Lung (tissue), 12 donors: ENCODE data around the gene HYKK. TPM values are rescaled to one million over a fixed set of nuclear protein-coding genes. Genes with fewer than 3 reads are reported as not detected.
"Not testable (repeated sequence)": the region's sequence is repeated elsewhere in the genome, so short reads cannot be mapped to it uniquely, and the experiment has no call there.

ENCODE experiments used
- ATAC-seq: fragments of 200-7000 bp; cut with Tn5 transposase; one replicate; pipeline ENCODE4 v1.9.1; 2020; ENCODE audit warnings: moderate number of reproducible peaks; ENCODE audit not compliant: insufficient read depth, low FRiP score
- DNase-seq, 3 donors: peaks; one replicate each; pipeline ENCODE4 v3.0.0-alpha.2; 2013 to 2017
- H3K27ac ChIP-seq, 2 donors: one replicate each; pipeline ENCODE4 v1.5.1; 2013; ENCODE audit warnings: mild to moderate bottlenecking in 2 of 2, moderate library complexity in 2 of 2, control low read depth in 1 of 2, inconsistent platforms in 1 of 2, low read depth in 1 of 2, low read length in 1 of 2
- H3K27me3 ChIP-seq, 3 donors: one replicate each; pipeline ENCODE4 v1.5.1; 2013; ENCODE audit warnings: low read length in 2 of 3; ENCODE audit not compliant: control insufficient read depth in 3 of 3, insufficient read depth in 3 of 3
- H3K36me3 ChIP-seq, 4 donors: one replicate each; pipeline ENCODE4 v1.5.1; 2013; ENCODE audit warnings: low read length in 4 of 4, mild to moderate bottlenecking in 1 of 4, moderate library complexity in 1 of 4; ENCODE audit not compliant: control insufficient read depth in 4 of 4, insufficient read depth in 4 of 4
- H3K4me1 ChIP-seq, 5 donors: one replicate each; pipeline ENCODE4 v1.5.1; 2013; ENCODE audit warnings: low read length in 5 of 5, mild to moderate bottlenecking in 2 of 5, moderate library complexity in 1 of 5; ENCODE audit not compliant: control insufficient read depth in 5 of 5, insufficient read depth in 5 of 5
- H3K4me3 ChIP-seq: one replicate; pipeline ENCODE4 v1.5.1; 2013; ENCODE audit warnings: mild to moderate bottlenecking, control low read depth, moderate library complexity
- H3K9ac ChIP-seq, 2 donors: one replicate each; pipeline ENCODE4 v1.5.1; 2013; ENCODE audit warnings: low read length in 2 of 2, control low read depth in 1 of 2; ENCODE audit not compliant: insufficient read depth in 1 of 2
- H3K9me3 ChIP-seq, 4 donors: one replicate each; pipeline ENCODE4 v1.5.1; 2013; ENCODE audit warnings: low read length in 3 of 4, mild to moderate bottlenecking in 1 of 4, moderate library complexity in 1 of 4; ENCODE audit not compliant: control insufficient read depth in 4 of 4, insufficient read depth in 3 of 4
- CTCF ChIP-seq: IDR thresholded peaks from 2 replicates; pipeline ENCODE4 v1.5.1; 2012; ENCODE audit warnings: mild to moderate bottlenecking; ENCODE audit errors: control extremely low read depth, extremely low read depth
- WGBS, 2 donors: extraction: QIAGEN DNeasy Blood & Tissue Kit; methylation state at CpG; one replicate each; pipeline ENCODE4 v1.1.7; 2013; 5-methylcytosine and 5-hydroxymethylcytosine counted together
- polyA plus RNA-seq, 2 donors: library from polyadenylated mRNA; stranded (reverse); fragments of 200-250 nt; gene quantifications; one replicate each; pipeline ENCODE4 v1.2.1, GENCODE V29; 2013
- total RNA-seq, 2 donors: library from RNA; depleted of rRNA in 1 of 2; stranded (reverse); fragments of >200 nt in 1 of 2; gene quantifications; one replicate each; pipeline ENCODE4 v1.2.1, GENCODE V29; 2014 to 2021
- donor health status: control.
- donor health status: control.
- donor health status: Bipolar disorder and iron deficiency.
- donor health status: healthy.
- donor health status: DM: yes; HTN: yes; CAD: no.

HYKK gene
- total and polyA plus RNA-seq, 4 donors: 1.6 to 5.7 (median 4.9) TPM

- no peaks in the 10 kb centered on the region for H3K27me3 ChIP-seq
- H3K36me3 ChIP-seq: peaks cover 0 to 9% (median 7%) of the 10 kb centered on the region in 4 donors
- 80 to 92% methylated on average over 1 of the region's 1 CpG for WGBS, 2 donors
- peaks cover 2 to 15% (median 6%) of the 10 kb centered on the region in 5 donors for H3K4me1 ChIP-seq
- no peak overlapping the region for H3K4me3 ChIP-seq
- TF ChIP-seq CTCF: no peak
- DNase-seq: no peak
- peak overlapping the region in 1 of 2 donors; percentile 38 for H3K27ac ChIP-seq
- H3K9ac ChIP-seq: no peak overlapping the region
- no peaks in the 10 kb centered on the region for H3K9me3 ChIP-seq
- no peak for ATAC-seq
Observed at GRCh38 chr15:78538358-78538757, 31.0 kb downstream of the HYKK start.

GRCh38 chr15:78539464-78540140 lies 32.2 kb downstream of the HYKK start:
- Histone ChIP-seq H3K4me3 (peak overlapping the region; percentile 67), H3K27ac (peak overlapping the region; percentile 89 to 99), H3K36me3 (peaks cover 0 to 13% (median 10%) of the 10 kb centered on the region in 4 donors), H3K4me1 (peaks cover 2 to 15% (median 6%) of the 10 kb centered on the region in 5 donors), H3K9ac (peak overlapping the region in 1 of 2 donors; percentile 96)
- 75 to 78% methylated on average over 18 of the region's 18 CpGs for WGBS, 2 donors
- H3K27me3 ChIP-seq, H3K9me3 ChIP-seq, DNase-seq, ATAC-seq: not testable (repeated sequence)

- 0% methylated on average over 56 of the region's 56 CpGs for WGBS, 2 donors
- DNase-seq (peak; percentile 93 to 95 (median 94)), ATAC-seq (peak; percentile 91)
- peaks cover 2 to 15% (median 6%) of the 10 kb centered on the region in 5 donors for H3K4me1 ChIP-seq
- H3K36me3 ChIP-seq: peaks cover 2 to 18% (median 12%) of the 10 kb centered on the region in 4 donors
- peak within 1 kb of the TSS; percentile 67 for H3K4me3 ChIP-seq
- no peaks in the 10 kb centered on the region for H3K9me3 ChIP-seq
- H3K9ac ChIP-seq: peak within 1 kb of the TSS; percentile 59 to 96
- H3K27ac ChIP-seq: peak within 1 kb of the TSS; percentile 89 to 99
- TF ChIP-seq CTCF: no peak
- no peaks in the 10 kb centered on the region for H3K27me3 ChIP-seq
Observed at GRCh38 chr15:78540141-78540870, 32.9 kb downstream of the HYKK start, which contains the start of gene PSMA4. Gene PSMA4 (plus strand): TSS chr15:78540444. CDS start chr15:78541928, 1,484 bp downstream.
